Mammary epithelial cell (primary cell): ENCODE measurements around the gene ADRA2A.

Experiments
- EZH2 ChIP-seq: IDR thresholded peaks from 2 replicates; pipeline ENCODE4 v1.6.1; 2012; ENCODE audit warnings: low read length, inconsistent platforms, borderline replicate concordance
- TF ChIP-seq, protein P1 (sequence below), 2 donors: IDR thresholded peaks in 1 of 2; conservative IDR thresholded peaks in 1 of 2; 2 replicates each; pipeline ENCODE4 v1.5.1; 2011 to 2012; ENCODE audit warnings: inconsistent platforms in 2 of 2, low read length in 2 of 2, mild to moderate bottlenecking in 2 of 2, control low read depth in 1 of 2, low read depth in 1 of 2; ENCODE audit not compliant: insufficient read depth in 1 of 2; ENCODE audit errors: extremely low read depth in 1 of 2

DNA sequence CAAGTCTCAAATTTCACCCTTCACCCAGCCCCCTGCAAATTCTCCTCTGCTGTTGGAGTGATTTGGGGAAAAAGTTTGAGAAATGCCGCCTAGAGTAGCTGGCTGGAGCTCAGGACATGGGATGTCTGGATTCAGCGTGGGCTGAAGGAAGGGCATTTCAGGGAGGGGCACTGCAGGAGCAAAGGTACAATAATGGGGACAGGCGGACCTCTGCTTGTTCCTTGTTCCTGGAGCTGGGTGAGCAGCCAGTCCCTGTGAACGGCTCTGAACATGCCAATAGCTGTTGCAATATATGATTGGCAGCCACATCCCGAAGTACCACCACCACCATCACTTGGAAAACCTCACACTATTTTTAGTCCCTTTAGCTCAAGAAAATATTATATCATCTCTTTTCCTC, 23.4 kb downstream of the ADRA2A start:
- TF ChIP-seq, protein P1, sequence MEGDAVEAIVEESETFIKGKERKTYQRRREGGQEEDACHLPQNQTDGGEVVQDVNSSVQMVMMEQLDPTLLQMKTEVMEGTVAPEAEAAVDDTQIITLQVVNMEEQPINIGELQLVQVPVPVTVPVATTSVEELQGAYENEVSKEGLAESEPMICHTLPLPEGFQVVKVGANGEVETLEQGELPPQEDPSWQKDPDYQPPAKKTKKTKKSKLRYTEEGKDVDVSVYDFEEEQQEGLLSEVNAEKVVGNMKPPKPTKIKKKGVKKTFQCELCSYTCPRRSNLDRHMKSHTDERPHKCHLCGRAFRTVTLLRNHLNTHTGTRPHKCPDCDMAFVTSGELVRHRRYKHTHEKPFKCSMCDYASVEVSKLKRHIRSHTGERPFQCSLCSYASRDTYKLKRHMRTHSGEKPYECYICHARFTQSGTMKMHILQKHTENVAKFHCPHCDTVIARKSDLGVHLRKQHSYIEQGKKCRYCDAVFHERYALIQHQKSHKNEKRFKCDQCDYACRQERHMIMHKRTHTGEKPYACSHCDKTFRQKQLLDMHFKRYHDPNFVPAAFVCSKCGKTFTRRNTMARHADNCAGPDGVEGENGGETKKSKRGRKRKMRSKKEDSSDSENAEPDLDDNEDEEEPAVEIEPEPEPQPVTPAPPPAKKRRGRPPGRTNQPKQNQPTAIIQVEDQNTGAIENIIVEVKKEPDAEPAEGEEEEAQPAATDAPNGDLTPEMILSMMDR (conservative IDR thresholded peaks at IDR 0.05 in 1 of 2, IDR thresholded peaks at IDR 0.05 in 1 of 2; ENCODE audit: extremely low read depth in 1 of 2, insufficient read depth in 1 of 2, low read depth in 1 of 2, low read length in 2 of 2), result no peak
- TF ChIP-seq EZH2, result no peak
